ENCODE results near the gene ALK.

The ALK gene

GRCh38 chr2:29361231-29361630 lies 560.2 kb downstream of the ALK start:
- TF ChIP-seq, protein P1, sequence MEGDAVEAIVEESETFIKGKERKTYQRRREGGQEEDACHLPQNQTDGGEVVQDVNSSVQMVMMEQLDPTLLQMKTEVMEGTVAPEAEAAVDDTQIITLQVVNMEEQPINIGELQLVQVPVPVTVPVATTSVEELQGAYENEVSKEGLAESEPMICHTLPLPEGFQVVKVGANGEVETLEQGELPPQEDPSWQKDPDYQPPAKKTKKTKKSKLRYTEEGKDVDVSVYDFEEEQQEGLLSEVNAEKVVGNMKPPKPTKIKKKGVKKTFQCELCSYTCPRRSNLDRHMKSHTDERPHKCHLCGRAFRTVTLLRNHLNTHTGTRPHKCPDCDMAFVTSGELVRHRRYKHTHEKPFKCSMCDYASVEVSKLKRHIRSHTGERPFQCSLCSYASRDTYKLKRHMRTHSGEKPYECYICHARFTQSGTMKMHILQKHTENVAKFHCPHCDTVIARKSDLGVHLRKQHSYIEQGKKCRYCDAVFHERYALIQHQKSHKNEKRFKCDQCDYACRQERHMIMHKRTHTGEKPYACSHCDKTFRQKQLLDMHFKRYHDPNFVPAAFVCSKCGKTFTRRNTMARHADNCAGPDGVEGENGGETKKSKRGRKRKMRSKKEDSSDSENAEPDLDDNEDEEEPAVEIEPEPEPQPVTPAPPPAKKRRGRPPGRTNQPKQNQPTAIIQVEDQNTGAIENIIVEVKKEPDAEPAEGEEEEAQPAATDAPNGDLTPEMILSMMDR (IDR thresholded peaks at IDR 0.05; ENCODE audit: control insufficient read depth, extremely low read depth, insufficient read depth), result no peak
- no peak for DNase-seq (ENCODE audit: low read depth)
- no peak overlapping the region for H3K4me3 ChIP-seq (ENCODE audit: low read depth, low read length)

GRCh38 chr2:29360016-29360784 lies 561.2 kb downstream of the ALK start:
- no peak overlapping the region for H3K4me3 ChIP-seq (ENCODE audit: low read depth, low read length)
- no peak for DNase-seq (ENCODE audit: low read depth)
- TF ChIP-seq, protein P1 (IDR thresholded peaks at IDR 0.05; ENCODE audit: control insufficient read depth, extremely low read depth, insufficient read depth), result no peak

DNA sequence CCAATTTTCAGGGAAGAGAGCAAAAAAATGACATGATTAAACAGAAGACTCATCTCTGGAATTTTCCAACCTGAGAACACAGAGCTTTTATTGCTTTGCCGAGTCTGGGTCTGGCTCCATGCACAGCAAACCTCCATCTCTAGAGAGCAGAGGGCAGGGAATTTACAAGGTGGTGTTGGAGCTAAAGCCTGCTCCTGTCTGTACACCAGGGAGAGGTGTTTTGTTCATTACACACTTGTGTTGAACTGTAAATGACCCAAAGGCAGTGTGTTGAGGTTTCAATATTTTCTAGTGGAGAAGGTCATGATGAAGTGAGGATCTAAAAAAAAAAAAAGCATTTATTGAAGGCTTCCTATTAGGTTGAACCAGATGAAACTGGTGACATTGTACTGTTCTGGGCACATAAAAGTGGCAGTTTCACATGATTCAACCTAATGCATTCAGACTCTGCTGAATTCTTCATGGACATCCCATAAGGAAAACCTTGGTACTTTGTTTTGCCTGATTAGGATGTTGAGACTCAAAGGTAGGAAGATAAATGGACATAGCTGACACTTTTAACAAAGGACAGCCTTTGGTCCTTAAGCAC lies 567.9 kb downstream of the ALK start:
- TF ChIP-seq, protein P1 (IDR thresholded peaks at IDR 0.05; ENCODE audit: control insufficient read depth, extremely low read depth, insufficient read depth), result no peak
- no peak for DNase-seq (ENCODE audit: low read depth)
- no peak overlapping the region for H3K4me3 ChIP-seq (ENCODE audit: low read depth, low read length)

GRCh38 chr2:29351916-29352591 lies 569.3 kb downstream of the ALK start:
- no peak overlapping the region for H3K4me3 ChIP-seq (ENCODE audit: low read depth, low read length)
- TF ChIP-seq, protein P1 (IDR thresholded peaks at IDR 0.05; ENCODE audit: control insufficient read depth, extremely low read depth, insufficient read depth), result no peak
- DNase-seq (ENCODE audit: low read depth), result no peak

DNA sequence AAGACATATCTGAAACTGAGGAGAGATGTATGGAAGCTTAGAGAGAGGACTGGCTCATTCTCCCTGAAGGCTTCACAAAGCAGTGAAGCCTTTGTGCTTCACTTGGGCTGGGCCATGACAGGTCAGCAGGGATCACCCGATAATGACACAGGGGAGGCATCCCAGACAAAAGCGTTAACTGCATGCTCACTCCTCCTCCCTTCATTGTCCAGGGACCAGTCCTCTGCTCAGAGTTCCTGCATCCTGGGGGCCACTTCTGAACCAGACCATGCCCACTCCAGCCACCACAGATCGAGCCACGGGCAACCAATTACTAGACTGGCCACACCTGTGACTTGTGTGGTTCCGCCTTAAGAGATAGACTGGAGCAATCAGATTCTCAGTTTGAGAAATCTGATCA lies 570.1 kb downstream of the ALK start:
- TF ChIP-seq, protein P1 (IDR thresholded peaks at IDR 0.05; ENCODE audit: control insufficient read depth, extremely low read depth, insufficient read depth), result no peak
- no peak for DNase-seq (ENCODE audit: low read depth)
- no peak overlapping the region for H3K4me3 ChIP-seq (ENCODE audit: low read depth, low read length)

DNA sequence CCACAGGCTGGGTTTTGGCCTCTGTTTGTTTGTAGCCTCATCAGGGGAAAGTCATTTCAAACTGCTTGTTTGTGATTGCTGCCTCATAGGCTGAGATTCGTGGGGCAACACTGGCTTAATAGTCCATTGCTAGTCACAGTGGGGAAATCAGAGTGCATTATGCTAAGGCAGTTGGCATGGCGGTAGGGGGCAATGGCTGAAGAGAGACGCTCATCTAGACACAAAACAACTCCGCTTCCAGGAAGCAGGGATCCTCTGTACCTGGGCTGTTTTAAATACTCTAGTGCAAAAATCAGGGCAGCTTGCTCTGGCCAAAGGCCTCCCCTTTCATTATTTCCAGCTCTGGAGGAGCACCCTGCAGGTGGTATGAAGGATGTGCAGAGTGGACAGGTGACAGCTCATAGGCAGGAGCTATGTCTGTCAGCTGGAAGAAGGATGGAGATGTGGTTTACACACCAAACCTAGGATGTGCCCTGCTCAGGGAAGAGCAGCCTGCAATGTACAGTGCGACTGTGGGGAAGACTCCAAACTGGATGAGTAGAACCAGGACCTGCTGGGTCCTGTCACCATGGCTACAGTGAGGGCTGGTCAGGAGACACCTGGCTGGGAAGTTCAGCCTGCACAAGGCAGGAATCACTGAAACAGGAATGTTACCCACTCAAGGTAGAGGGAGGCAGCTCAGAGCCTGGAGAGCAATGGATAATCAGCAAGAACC lies 571.9 kb downstream of the ALK start:
- TF ChIP-seq, protein P1 (IDR thresholded peaks at IDR 0.05; ENCODE audit: control insufficient read depth, extremely low read depth, insufficient read depth), result no peak
- no peak for DNase-seq (ENCODE audit: low read depth)
- H3K4me3 ChIP-seq (ENCODE audit: low read depth, low read length), result no peak overlapping the region
